Fibroblast of lung (primary cell): Measurements from ENCODE around the gene ALKBH3.

ENCODE experiments used
- EZH2 ChIP-seq: IDR thresholded peaks from 2 replicates; pipeline ENCODE4 v1.5.1; 2012; ENCODE audit warnings: low read length, control low read depth, mild to moderate bottlenecking; ENCODE audit errors: missing control alignments
- TF ChIP-seq, protein P1 (sequence below), 2 donors: IDR thresholded peaks in 1 of 2; conservative IDR thresholded peaks in 1 of 2; 1 replicate in 1 of 2; 2 replicates in 1 of 2; pipeline ENCODE4 v1.5.1; 2011 to 2012; ENCODE audit warnings: low read length in 2 of 2, control low read depth in 1 of 2, inconsistent platforms in 1 of 2, low read depth in 1 of 2, mild to moderate bottlenecking in 1 of 2

DNA sequence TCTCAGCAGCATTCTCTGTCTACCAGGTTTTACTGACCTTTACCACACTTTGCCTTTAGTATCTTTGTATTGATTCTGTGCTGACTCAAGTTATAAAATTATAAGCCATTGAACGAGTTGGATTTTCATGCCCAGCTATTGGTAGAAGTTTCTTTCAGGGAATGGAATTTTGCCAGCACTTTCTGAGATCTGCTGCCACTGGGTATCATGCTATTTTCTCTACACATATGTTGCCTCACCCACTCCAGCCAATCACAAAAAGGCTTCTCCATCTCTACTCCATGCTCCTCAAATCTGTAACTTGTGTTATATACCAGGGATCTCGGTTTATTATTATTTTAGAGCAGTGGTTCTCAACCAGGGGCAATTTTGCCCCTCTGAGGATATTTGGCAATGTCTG is 87.0 kb downstream of the ALKBH3 start:
- TF ChIP-seq, protein P1, sequence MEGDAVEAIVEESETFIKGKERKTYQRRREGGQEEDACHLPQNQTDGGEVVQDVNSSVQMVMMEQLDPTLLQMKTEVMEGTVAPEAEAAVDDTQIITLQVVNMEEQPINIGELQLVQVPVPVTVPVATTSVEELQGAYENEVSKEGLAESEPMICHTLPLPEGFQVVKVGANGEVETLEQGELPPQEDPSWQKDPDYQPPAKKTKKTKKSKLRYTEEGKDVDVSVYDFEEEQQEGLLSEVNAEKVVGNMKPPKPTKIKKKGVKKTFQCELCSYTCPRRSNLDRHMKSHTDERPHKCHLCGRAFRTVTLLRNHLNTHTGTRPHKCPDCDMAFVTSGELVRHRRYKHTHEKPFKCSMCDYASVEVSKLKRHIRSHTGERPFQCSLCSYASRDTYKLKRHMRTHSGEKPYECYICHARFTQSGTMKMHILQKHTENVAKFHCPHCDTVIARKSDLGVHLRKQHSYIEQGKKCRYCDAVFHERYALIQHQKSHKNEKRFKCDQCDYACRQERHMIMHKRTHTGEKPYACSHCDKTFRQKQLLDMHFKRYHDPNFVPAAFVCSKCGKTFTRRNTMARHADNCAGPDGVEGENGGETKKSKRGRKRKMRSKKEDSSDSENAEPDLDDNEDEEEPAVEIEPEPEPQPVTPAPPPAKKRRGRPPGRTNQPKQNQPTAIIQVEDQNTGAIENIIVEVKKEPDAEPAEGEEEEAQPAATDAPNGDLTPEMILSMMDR (conservative IDR thresholded peaks at IDR 0.05 in 1 of 2, IDR thresholded peaks at IDR 0.05 in 1 of 2; ENCODE audit: low read depth in 1 of 2, low read length in 2 of 2): no peak
- TF ChIP-seq EZH2: no peak
